Liver (tissue), 9 donors: ENCODE data around the gene ABAT. TPM values are rescaled to one million over a fixed set of nuclear protein-coding genes. Genes with fewer than 3 reads are reported as not detected.

Experiments
- DNase-seq: peaks from one replicate; pipeline ENCODE4 v3.0.0-alpha.2; 2017; ENCODE audit warnings: low spot score
- H3K27ac ChIP-seq, 2 donors: one replicate each; pipeline ENCODE4 v1.7.0; 2013; ENCODE audit warnings: inconsistent platforms in 2 of 2, low read length in 2 of 2, control low read depth in 1 of 2, low read depth in 1 of 2, mild to moderate bottlenecking in 1 of 2
- H3K27me3 ChIP-seq, 4 donors: one replicate each; pipeline versions ENCODE4 v1.6.1 to v1.7.0; 2013; ENCODE audit warnings: low read length in 3 of 4, inconsistent platforms in 1 of 4, mild to moderate bottlenecking in 1 of 4, moderate library complexity in 1 of 4; ENCODE audit not compliant: control insufficient read depth in 4 of 4, insufficient read depth in 4 of 4
- H3K36me3 ChIP-seq, 4 donors: one replicate each; pipeline versions ENCODE4 v1.6.1 to v1.7.0; 2013; ENCODE audit warnings: low read length in 3 of 4, mild to moderate bottlenecking in 3 of 4, low read depth in 1 of 4, moderate library complexity in 1 of 4; ENCODE audit not compliant: control insufficient read depth in 4 of 4, insufficient read depth in 3 of 4
- H3K4me1 ChIP-seq, 4 donors: one replicate each; pipeline versions ENCODE4 v1.6.1 to v1.7.0; 2013; ENCODE audit warnings: low read length in 3 of 4, mild to moderate bottlenecking in 3 of 4, moderate library complexity in 1 of 4; ENCODE audit not compliant: control insufficient read depth in 4 of 4, insufficient read depth in 4 of 4
- H3K4me3 ChIP-seq, 3 donors: one replicate each; pipeline versions ENCODE4 v1.6.1 to v1.7.0; 2013; ENCODE audit warnings: low read length in 3 of 3, control low read depth in 1 of 3, low read depth in 1 of 3, mild to moderate bottlenecking in 1 of 3
- H3K9ac ChIP-seq, 2 donors: one replicate each; pipeline ENCODE4 v1.7.0; 2013; ENCODE audit warnings: low read length in 2 of 2, mild to moderate bottlenecking in 2 of 2, moderate library complexity in 2 of 2, control low read depth in 1 of 2, low read depth in 1 of 2
- H3K9me3 ChIP-seq, 4 donors: one replicate each; pipeline versions ENCODE4 v1.6.1 to v1.7.0; 2013; ENCODE audit warnings: low read length in 3 of 4; ENCODE audit not compliant: control insufficient read depth in 4 of 4
- ATF3 ChIP-seq: IDR thresholded peaks from 2 replicates; pipeline ENCODE4 v1.6.1; 2016; ENCODE audit warnings: antibody characterized with exemption
- CTCF ChIP-seq: fragments of 150-350 bp; IDR thresholded peaks from 2 replicates; pipeline ENCODE4 v1.5.1; 2017; ENCODE audit warnings: improper control_type of control experiment, low read depth, low read length; ENCODE audit not compliant: missing input control
- EGR1 ChIP-seq, 2 donors: IDR thresholded peaks; 2 replicates each; pipeline ENCODE4 v1.6.1; 2016 to 2018; ENCODE audit warnings: antibody characterized with exemption in 2 of 2, low read depth in 2 of 2
- FOXA1 ChIP-seq: IDR thresholded peaks from 2 replicates; pipeline ENCODE4 v1.6.1; 2016; ENCODE audit warnings: antibody characterized with exemption
- FOXA2 ChIP-seq: IDR thresholded peaks from 2 replicates; pipeline ENCODE4 v1.6.1; 2016; ENCODE audit warnings: antibody characterized with exemption
- GABPA ChIP-seq, 2 donors: IDR thresholded peaks in 1 of 2; conservative IDR thresholded peaks in 1 of 2; 2 replicates each; pipeline ENCODE4 v1.6.1; 2016; ENCODE audit warnings: antibody characterized with exemption in 2 of 2, mild to moderate bottlenecking in 1 of 2, moderate library complexity in 1 of 2
- HNF4A ChIP-seq, 2 donors: conservative IDR thresholded peaks; 2 replicates each; pipeline ENCODE4 v1.6.1; 2016; ENCODE audit warnings: antibody characterized with exemption in 2 of 2, mild to moderate bottlenecking in 2 of 2
- HNF4G ChIP-seq: IDR thresholded peaks from 2 replicates; pipeline ENCODE4 v1.6.1; 2016; ENCODE audit warnings: antibody characterized with exemption
- JUND ChIP-seq, 2 donors: IDR thresholded peaks; 2 replicates each; pipeline ENCODE4 v1.6.1; 2016; ENCODE audit warnings: antibody characterized with exemption in 2 of 2
- NR2F2 ChIP-seq: IDR thresholded peaks from 2 replicates; pipeline ENCODE4 v1.6.1; 2016; ENCODE audit warnings: antibody characterized with exemption
- RAD21 ChIP-seq, 2 donors: IDR thresholded peaks; 2 replicates each; pipeline ENCODE4 v1.6.1; 2016; ENCODE audit warnings: antibody characterized with exemption in 2 of 2, mild to moderate bottlenecking in 2 of 2
- REST ChIP-seq: IDR thresholded peaks from 2 replicates; pipeline ENCODE4 v1.6.1; 2016; ENCODE audit warnings: antibody characterized with exemption, mild to moderate bottlenecking
- RXRA ChIP-seq, 2 donors: IDR thresholded peaks; 2 replicates each; pipeline ENCODE4 v1.6.1; 2017 to 2018; ENCODE audit warnings: antibody characterized with exemption in 2 of 2, mild to moderate bottlenecking in 1 of 2
- SP1 ChIP-seq: IDR thresholded peaks from 2 replicates; pipeline ENCODE4 v1.6.1; 2018; ENCODE audit warnings: antibody characterized with exemption, mild to moderate bottlenecking
- TAF1 ChIP-seq: conservative IDR thresholded peaks from 2 replicates; pipeline ENCODE4 v1.6.1; 2016; ENCODE audit warnings: antibody characterized with exemption, mild to moderate bottlenecking
- YY1 ChIP-seq: IDR thresholded peaks from 2 replicates; pipeline ENCODE4 v1.6.1; 2016; ENCODE audit warnings: antibody characterized with exemption, mild to moderate bottlenecking
- WGBS: extraction: QIAGEN DNeasy Blood & Tissue Kit; methylation state at CpG from one replicate; pipeline ENCODE4 v1.1.7; 2013; 5-methylcytosine and 5-hydroxymethylcytosine counted together
- polyA plus RNA-seq, 2 donors: library from polyadenylated mRNA; stranded (reverse) in 1 of 2; unstranded in 1 of 2; fragments of 200-250 nt in 1 of 2; fragments of >200 nt in 1 of 2; fragmentation: Nextera tagmentation in 1 of 2; extraction: Ambion mirVana in 1 of 2; gene quantifications; one replicate each; pipeline versions ENCODE4 v1.2.1 to v1.2.3, GENCODE V29; 2013 to 2015
- total RNA-seq, 2 donors: library from RNA; depleted of rRNA; stranded (reverse); fragments of >200 nt; gene quantifications; one replicate each; pipeline ENCODE4 v1.2.3, GENCODE V29; 2014
- TF ChIP-seq, protein P1 (sequence below): IDR thresholded peaks from 2 replicates; pipeline ENCODE4 v1.6.1; 2016; ENCODE audit warnings: antibody characterized with exemption
- TF ChIP-seq, protein P2 (sequence below): IDR thresholded peaks from 2 replicates; pipeline ENCODE4 v1.6.1; 2016; ENCODE audit warnings: antibody characterized with exemption
- donor health status: healthy.
- donor health status: healthy.
- donor health status: healthy.
- donor health status: healthy.
- donor health status: healthy.

The ABAT gene
- total and polyA plus RNA-seq, 4 donors = 52.4 to 205 (median 141) TPM

- Histone ChIP-seq H3K36me3 (peaks cover 26 to 90% (median 57%) of the 10 kb centered on the region in 4 donors), H3K9me3 (no peaks in the 10 kb centered on the region), H3K4me3 (no peak overlapping the region), H3K4me1 (peaks cover 0 to 18% (median 16%) of the 10 kb centered on the region in 4 donors), H3K27me3 (no peaks in the 10 kb centered on the region), H3K27ac (no peak overlapping the region), H3K9ac (no peak overlapping the region)
- 78% methylated on average over 12 of the region's 12 CpGs for WGBS
- TF ChIP-seq SP1 (no peak), CTCF (no peak), TAF1 (no peak), RXRA (IDR thresholded peaks at IDR 0.05) (no peak), EGR1 (IDR thresholded peaks at IDR 0.05; ENCODE audit: low read depth in 2 of 2) (no peak), FOXA2 (no peak), HNF4G (no peak), YY1 (no peak), RAD21 (IDR thresholded peaks at IDR 0.05) (no peak), JUND (IDR thresholded peaks at IDR 0.05) (no peak), GABPA (IDR thresholded peaks at IDR 0.05 in 1 of 2, conservative IDR thresholded peaks at IDR 0.05 in 1 of 2) (no peak), ATF3 (no peak)
- TF ChIP-seq, protein P1, sequence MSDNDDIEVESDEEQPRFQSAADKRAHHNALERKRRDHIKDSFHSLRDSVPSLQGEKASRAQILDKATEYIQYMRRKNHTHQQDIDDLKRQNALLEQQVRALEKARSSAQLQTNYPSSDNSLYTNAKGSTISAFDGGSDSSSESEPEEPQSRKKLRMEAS = no peak
- TF ChIP-seq, protein P2, sequence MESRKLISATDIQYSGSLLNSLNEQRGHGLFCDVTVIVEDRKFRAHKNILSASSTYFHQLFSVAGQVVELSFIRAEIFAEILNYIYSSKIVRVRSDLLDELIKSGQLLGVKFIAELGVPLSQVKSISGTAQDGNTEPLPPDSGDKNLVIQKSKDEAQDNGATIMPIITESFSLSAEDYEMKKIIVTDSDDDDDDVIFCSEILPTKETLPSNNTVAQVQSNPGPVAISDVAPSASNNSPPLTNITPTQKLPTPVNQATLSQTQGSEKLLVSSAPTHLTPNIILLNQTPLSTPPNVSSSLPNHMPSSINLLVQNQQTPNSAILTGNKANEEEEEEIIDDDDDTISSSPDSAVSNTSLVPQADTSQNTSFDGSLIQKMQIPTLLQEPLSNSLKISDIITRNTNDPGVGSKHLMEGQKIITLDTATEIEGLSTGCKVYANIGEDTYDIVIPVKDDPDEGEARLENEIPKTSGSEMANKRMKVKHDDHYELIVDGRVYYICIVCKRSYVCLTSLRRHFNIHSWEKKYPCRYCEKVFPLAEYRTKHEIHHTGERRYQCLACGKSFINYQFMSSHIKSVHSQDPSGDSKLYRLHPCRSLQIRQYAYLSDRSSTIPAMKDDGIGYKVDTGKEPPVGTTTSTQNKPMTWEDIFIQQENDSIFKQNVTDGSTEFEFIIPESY = no peak
- no peak for DNase-seq
These were observed 137.9 kb downstream of the ABAT start for GRCh38 chr16:8812162-8812843.

GRCh38 chr16:8814095-8814806, 139.8 kb downstream of the ABAT start:
- Histone ChIP-seq H3K27me3 (no peaks in the 10 kb centered on the region), H3K4me1 (peaks cover 0 to under 1% (median 0%) of the 10 kb centered on the region in 4 donors), H3K27ac (no peak overlapping the region), H3K4me3 (no peak overlapping the region), H3K36me3 (peaks cover 27 to 85% (median 58%) of the 10 kb centered on the region in 4 donors), H3K9ac (no peak overlapping the region), H3K9me3 (no peaks in the 10 kb centered on the region)
- 90% methylated on average over 14 of the region's 14 CpGs for WGBS
- DNase-seq = no peak
- no peak for TF ChIP-seq REST
- TF ChIP-seq SP1 = no peak
- no peak for TF ChIP-seq HNF4G
- no peak for TF ChIP-seq GABPA (IDR thresholded peaks at IDR 0.05 in 1 of 2, conservative IDR thresholded peaks at IDR 0.05 in 1 of 2)
- TF ChIP-seq RXRA (IDR thresholded peaks at IDR 0.05) = no peak
- no peak for TF ChIP-seq RAD21 (IDR thresholded peaks at IDR 0.05)
- no peak for TF ChIP-seq HNF4A (conservative IDR thresholded peaks at IDR 0.05)
- TF ChIP-seq NR2F2 = no peak
- no peak for TF ChIP-seq EGR1 (IDR thresholded peaks at IDR 0.05; ENCODE audit: low read depth in 2 of 2)
- no peak for TF ChIP-seq YY1
- TF ChIP-seq ATF3 = no peak
- TF ChIP-seq, protein P2 = no peak
- TF ChIP-seq FOXA1 = no peak
